Stimulated activated CD4-positive, alpha-beta T cell treated with anti-CD3 and anti-CD28 coated beads, Interleukin-1b, Interleukin-23, amount 100 ng/mL, for 24 hours (primary cell): ENCODE measurements around the gene PLEKHG7.

Experiments
- DNase-seq, 4 experiments: peaks; one replicate each; pipeline ENCODE4 v3.0.0-alpha.2; 2020; ENCODE audit warnings: low read depth in 4 of 4, low spot score in 1 of 4

Gene PLEKHG7

GRCh38 chr12:92706594-92706993 is 3.8 kb downstream of the PLEKHG7 start:
- DNase-seq: no peak

GRCh38 chr12:92707926-92708325 is 5.1 kb downstream of the PLEKHG7 start:
- DNase-seq: no peak

- no peak for DNase-seq
Observed at GRCh38 chr12:92715625-92716024, 12.8 kb downstream of the PLEKHG7 start.

- DNase-seq: no peak
Observed at GRCh38 chr12:92717202-92717601, 14.4 kb downstream of the PLEKHG7 start.

- DNase-seq: no peak
Observed at GRCh38 chr12:92718483-92718990, 15.7 kb downstream of the PLEKHG7 start.

GRCh38 chr12:92719674-92720073 is 16.9 kb downstream of the PLEKHG7 start:
- DNase-seq: no peak

GRCh38 chr12:92721130-92721529 is 18.3 kb downstream of the PLEKHG7 start:
- DNase-seq: no peak

GRCh38 chr12:92721656-92722055 is 18.9 kb downstream of the PLEKHG7 start:
- DNase-seq: no peak

GRCh38 chr12:92722897-92723296 is 20.1 kb downstream of the PLEKHG7 start:
- DNase-seq: no peak

GRCh38 chr12:92726850-92727249 is 24.1 kb downstream of the PLEKHG7 start:
- DNase-seq: no peak

- DNase-seq: no peak
Observed at GRCh38 chr12:92729773-92730305, 27.1 kb downstream of the PLEKHG7 start.

- DNase-seq: no peak
Observed at GRCh38 chr12:92730758-92731157, 28.0 kb downstream of the PLEKHG7 start.

- DNase-seq: no peak
Observed at GRCh38 chr12:92732216-92732615, 29.4 kb downstream of the PLEKHG7 start.

GRCh38 chr12:92732716-92733115 is 29.9 kb downstream of the PLEKHG7 start:
- DNase-seq: no peak

- no peak for DNase-seq
Observed at GRCh38 chr12:92733181-92733580, 30.4 kb downstream of the PLEKHG7 start.

GRCh38 chr12:92733661-92734060 is 30.9 kb downstream of the PLEKHG7 start:
- DNase-seq: no peak

- DNase-seq: no peak
Observed at GRCh38 chr12:92735131-92735721, 32.4 kb downstream of the PLEKHG7 start.

- no peak for DNase-seq
Observed at GRCh38 chr12:92736605-92737004, 33.8 kb downstream of the PLEKHG7 start.

- DNase-seq: no peak
Observed at GRCh38 chr12:92737855-92738850, 35.4 kb downstream of the PLEKHG7 start.

GRCh38 chr12:92739113-92739512 is 36.3 kb downstream of the PLEKHG7 start:
- DNase-seq: no peak

- no peak for DNase-seq
Observed at GRCh38 chr12:92740411-92740810, 37.6 kb downstream of the PLEKHG7 start.

GRCh38 chr12:92743026-92743425 is 40.2 kb downstream of the PLEKHG7 start:
- no peak for DNase-seq
